AG09309 (cell line): ENCODE results near the gene CACNA1C.
A peak's percentile ranks its signal among the peaks of the same experiment; 100 is the strongest.

Experiments
- DNase-seq: peaks from one replicate; pipeline ENCODE4 v3.0.0-alpha.2; 2010; ENCODE audit warnings: low read depth
- H3K4me3 ChIP-seq: 2 replicates; pipeline ENCODE4 v1.5.1; 2011; ENCODE audit warnings: mild to moderate bottlenecking, low read depth, low read length, moderate library complexity; ENCODE audit not compliant: control insufficient read depth
- CTCF ChIP-seq: IDR thresholded peaks from 2 replicates; pipeline ENCODE4 v1.5.1; 2011; ENCODE audit warnings: mild to moderate bottlenecking, low read depth, low read length, inconsistent platforms; ENCODE audit not compliant: insufficient read depth, control insufficient read depth; ENCODE audit errors: missing control alignments

CACNA1C gene

GRCh38 chr12:2328661-2329060, 275.9 kb downstream of the CACNA1C start:
- TF ChIP-seq CTCF: no peak
- no peak overlapping the region for H3K4me3 ChIP-seq
- no peak for DNase-seq

- H3K4me3 ChIP-seq: no peak overlapping the region
- TF ChIP-seq CTCF: no peak
- DNase-seq: no peak
Measured at GRCh38 chr12:2329661-2330210, 276.9 kb downstream of the CACNA1C start.

GRCh38 chr12:2332236-2332635, 279.4 kb downstream of the CACNA1C start:
- DNase-seq: peak; percentile 39
- no peak overlapping the region for H3K4me3 ChIP-seq
- TF ChIP-seq CTCF: no peak

GRCh38 chr12:2332947-2333346, 280.2 kb downstream of the CACNA1C start:
- H3K4me3 ChIP-seq: no peak overlapping the region
- no peak for DNase-seq
- no peak for TF ChIP-seq CTCF

GRCh38 chr12:2333491-2334195, 280.9 kb downstream of the CACNA1C start:
- no peak for TF ChIP-seq CTCF
- no peak overlapping the region for H3K4me3 ChIP-seq
- DNase-seq: no peak

- DNase-seq: no peak
- no peak overlapping the region for H3K4me3 ChIP-seq
- no peak for TF ChIP-seq CTCF
Measured at GRCh38 chr12:2334271-2334670, 281.5 kb downstream of the CACNA1C start.

- no peak for DNase-seq
- no peak for TF ChIP-seq CTCF
- H3K4me3 ChIP-seq: no peak overlapping the region
Measured at GRCh38 chr12:2334689-2335088, 281.9 kb downstream of the CACNA1C start.
